Loucy (cell line): Measurements from ENCODE around the gene OR11H6.
"Not testable (repeated sequence)": the region's sequence is repeated elsewhere in the genome, so short reads cannot be mapped to it uniquely, and the experiment has no call there.

Experiments used
- CTCF ChIP-seq: fragments of 200-600 bp; sonication (generic); conservative IDR thresholded peaks from 2 replicates; pipeline ENCODE4 v1.5.1; 2014; ENCODE audit warnings: mild to moderate bottlenecking, antibody characterized with exemption, low read length
- EZH2phosphoT487 ChIP-seq: fragments of 200-600 bp; IDR thresholded peaks from 2 replicates; pipeline ENCODE4 v1.6.1; 2018; ENCODE audit warnings: antibody characterized with exemption, mild to moderate bottlenecking, moderate library complexity, borderline replicate concordance

- TF ChIP-seq CTCF, EZH2phosphoT487: not testable (repeated sequence)
Observed at GRCh38 chr14:20264361-20264760, 40.9 kb downstream of the OR11H6 start.
